OCI-LY1 (cell line): ENCODE data around the gene RASSF6.

Experiments used
- H2AFZ ChIP-seq: fragments of 200-600 bp; sonication (generic), shearing (Covaris generic); 2 replicates; pipeline ENCODE4 v1.6.0; 2014; ENCODE audit warnings: antibody characterized with exemption, mild to moderate bottlenecking, low read length
- H3F3A ChIP-seq: fragments of 200-600 bp; sonication (generic), shearing (Covaris generic); 2 replicates; pipeline ENCODE4 v1.6.0; 2014; ENCODE audit warnings: mild to moderate bottlenecking, antibody characterized with exemption, low read length, moderate library complexity; ENCODE audit not compliant: insufficient read depth
- H3K27ac ChIP-seq: fragments of 200-600 bp; sonication (generic); 2 replicates; pipeline ENCODE4 v1.5.1; 2014; ENCODE audit warnings: low read length, mixed run types, mild to moderate bottlenecking, low read depth; ENCODE audit not compliant: poor library complexity, severe bottlenecking
- H3K27me3 ChIP-seq: fragments of 200-600 bp; sonication (generic); 2 replicates; pipeline ENCODE4 v1.6.0; 2014; ENCODE audit warnings: antibody characterized with exemption, mild to moderate bottlenecking, low read length, moderate library complexity; ENCODE audit not compliant: insufficient read depth
- H3K36me3 ChIP-seq: fragments of 200-600 bp; sonication (generic); 2 replicates; pipeline ENCODE4 v1.6.1; 2014; ENCODE audit warnings: mild to moderate bottlenecking, antibody characterized with exemption, low read length, moderate library complexity, mixed read lengths; ENCODE audit not compliant: insufficient read depth
- H3K4me1 ChIP-seq: fragments of 200-600 bp; sonication (generic); 2 replicates; pipeline ENCODE4 v1.5.1; 2014; ENCODE audit warnings: mild to moderate bottlenecking, low read length, moderate library complexity; ENCODE audit not compliant: insufficient read depth, severe bottlenecking
- H3K4me2 ChIP-seq: fragments of 200-600 bp; sonication (generic), shearing (Covaris generic); 2 replicates; pipeline ENCODE4 v1.6.1; 2014; ENCODE audit warnings: low read length
- H3K4me3 ChIP-seq: fragments of 200-600 bp; sonication (generic); 2 replicates; pipeline ENCODE4 v1.5.1; 2014; ENCODE audit warnings: low read length, low read depth, mild to moderate bottlenecking, mixed read lengths; ENCODE audit not compliant: poor library complexity, severe bottlenecking
- H3K79me2 ChIP-seq: fragments of 200-600 bp; shearing (Covaris generic); 2 replicates; pipeline ENCODE4 v1.6.1; 2016; ENCODE audit warnings: mixed run types, low read length, mixed read lengths; ENCODE audit not compliant: insufficient read depth
- H3K9ac ChIP-seq: fragments of 200-600 bp; sonication (generic), shearing (Covaris generic); 2 replicates; pipeline ENCODE4 v1.6.1; 2014; ENCODE audit warnings: mild to moderate bottlenecking, low read length, mixed read lengths
- H3K9me2 ChIP-seq: fragments of 200-600 bp; sonication (generic), shearing (Covaris generic); 2 replicates; pipeline ENCODE4 v1.6.1; 2014; ENCODE audit warnings: low read depth, mild to moderate bottlenecking, low read length, mixed read lengths
- H3K9me3 ChIP-seq: fragments of 200-600 bp; shearing (Covaris generic); 2 replicates; pipeline ENCODE4 v1.6.1; 2014; ENCODE audit warnings: low read length, mixed read lengths
- H4K20me1 ChIP-seq: fragments of 200-600 bp; sonication (generic), shearing (Covaris generic); 2 replicates; pipeline ENCODE4 v1.6.0; 2016; ENCODE audit warnings: mild to moderate bottlenecking, low read length; ENCODE audit not compliant: insufficient read depth
- EZH2 ChIP-seq: fragments of 200-600 bp; sonication (generic), shearing (Covaris generic); IDR thresholded peaks from 2 replicates; pipeline ENCODE4 v1.8.0; 2017; ENCODE audit warnings: borderline replicate concordance, mixed run types, mild to moderate bottlenecking, antibody characterized with exemption, low read length, moderate library complexity, mixed read lengths
- TF ChIP-seq, protein P1 (sequence below): fragments of 200-600 bp; sonication (generic), shearing (Covaris generic); IDR thresholded peaks from 2 replicates; pipeline ENCODE4 v1.5.1; 2017; ENCODE audit warnings: mild to moderate bottlenecking, antibody characterized with exemption, low read length, moderate library complexity, mixed read lengths

The RASSF6 gene

DNA sequence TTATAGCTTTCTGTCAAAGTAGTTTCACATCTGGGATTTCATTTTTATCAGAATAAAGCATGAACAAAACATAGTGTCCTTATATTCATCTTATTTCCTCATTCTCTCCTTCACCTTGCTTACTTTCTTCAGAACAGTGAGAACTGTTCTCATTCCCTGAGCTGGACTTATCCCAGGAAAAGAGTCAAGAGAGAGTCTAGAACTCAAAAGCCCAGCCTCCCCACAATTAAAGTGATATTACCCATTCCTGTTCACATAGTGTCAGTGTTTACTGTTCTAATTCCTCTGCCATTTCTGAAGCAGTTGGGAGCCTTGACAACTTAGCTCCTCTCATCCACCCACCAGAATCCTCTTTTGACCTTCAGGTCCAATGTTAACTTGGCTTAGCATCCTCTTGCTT lies 42.9 kb downstream of the RASSF6 start:
- H3K9me2 ChIP-seq = no peaks in the 10 kb centered on the region
- H3K79me2 ChIP-seq = no peaks in the 10 kb centered on the region
- no peak overlapping the region for H2AFZ ChIP-seq
- H3K4me1 ChIP-seq = peaks cover 39% of the 10 kb centered on the region
- H3K9me3 ChIP-seq = no peaks in the 10 kb centered on the region
- H3K4me2 ChIP-seq = no peak overlapping the region
- H3K27me3 ChIP-seq = no peaks in the 10 kb centered on the region
- peak overlapping the region; percentile 80 for H3K27ac ChIP-seq
- H3K36me3 ChIP-seq = peaks cover 70% of the 10 kb centered on the region
- no peaks in the 10 kb centered on the region for H4K20me1 ChIP-seq
- no peak overlapping the region for H3K4me3 ChIP-seq
- H3F3A ChIP-seq = peaks cover 19% of the 10 kb centered on the region; the same call in 1 of the 2 replicates
- no peak overlapping the region for H3K9ac ChIP-seq
- TF ChIP-seq, protein P1, sequence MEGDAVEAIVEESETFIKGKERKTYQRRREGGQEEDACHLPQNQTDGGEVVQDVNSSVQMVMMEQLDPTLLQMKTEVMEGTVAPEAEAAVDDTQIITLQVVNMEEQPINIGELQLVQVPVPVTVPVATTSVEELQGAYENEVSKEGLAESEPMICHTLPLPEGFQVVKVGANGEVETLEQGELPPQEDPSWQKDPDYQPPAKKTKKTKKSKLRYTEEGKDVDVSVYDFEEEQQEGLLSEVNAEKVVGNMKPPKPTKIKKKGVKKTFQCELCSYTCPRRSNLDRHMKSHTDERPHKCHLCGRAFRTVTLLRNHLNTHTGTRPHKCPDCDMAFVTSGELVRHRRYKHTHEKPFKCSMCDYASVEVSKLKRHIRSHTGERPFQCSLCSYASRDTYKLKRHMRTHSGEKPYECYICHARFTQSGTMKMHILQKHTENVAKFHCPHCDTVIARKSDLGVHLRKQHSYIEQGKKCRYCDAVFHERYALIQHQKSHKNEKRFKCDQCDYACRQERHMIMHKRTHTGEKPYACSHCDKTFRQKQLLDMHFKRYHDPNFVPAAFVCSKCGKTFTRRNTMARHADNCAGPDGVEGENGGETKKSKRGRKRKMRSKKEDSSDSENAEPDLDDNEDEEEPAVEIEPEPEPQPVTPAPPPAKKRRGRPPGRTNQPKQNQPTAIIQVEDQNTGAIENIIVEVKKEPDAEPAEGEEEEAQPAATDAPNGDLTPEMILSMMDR = no peak
- TF ChIP-seq EZH2 = no peak

- Histone ChIP-seq H3K27me3 (no peaks in the 10 kb centered on the region), H2AFZ (no peak overlapping the region), H3K9me3 (no peaks in the 10 kb centered on the region), H3K36me3 (peaks cover 60% of the 10 kb centered on the region), H3K9me2 (no peaks in the 10 kb centered on the region), H3K4me3 (no peak overlapping the region), H3K4me1 (peaks cover 39% of the 10 kb centered on the region), H3K4me2 (no peak overlapping the region), H3K9ac (no peak overlapping the region), H3F3A (peaks cover 19% of the 10 kb centered on the region; the same call in 1 of the 2 replicates), H4K20me1 (no peaks in the 10 kb centered on the region), H3K79me2 (no peaks in the 10 kb centered on the region), H3K27ac (peak overlapping the region; percentile 80)
- TF ChIP-seq EZH2 = no peak
- TF ChIP-seq, protein P1 = no peak
Measured at GRCh38 chr4:73576381-73576780, 43.9 kb downstream of the RASSF6 start.

DNA sequence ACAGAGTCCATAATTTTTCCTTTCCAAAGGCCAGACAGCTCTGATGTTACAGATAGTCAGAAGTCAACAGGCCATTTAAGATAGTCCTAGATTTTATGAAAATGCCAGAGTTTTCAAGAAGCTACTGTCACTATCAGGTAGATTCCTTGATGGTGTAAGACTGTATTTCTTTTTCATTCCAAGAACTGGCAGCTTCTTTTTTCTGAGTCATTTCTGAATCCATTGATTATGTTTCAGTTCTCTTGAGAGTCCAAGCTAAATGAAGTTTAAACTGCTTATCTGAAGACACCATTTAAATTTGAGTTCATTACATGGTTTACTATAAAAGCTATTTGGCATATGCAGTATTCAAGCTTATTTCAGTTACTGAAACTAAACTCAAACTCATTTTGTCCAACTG lies 44.6 kb downstream of the RASSF6 start:
- Histone ChIP-seq H3K27me3 (no peaks in the 10 kb centered on the region), H3K36me3 (peaks cover 53% of the 10 kb centered on the region), H3K4me2 (no peak overlapping the region), H3K4me1 (peaks cover 36% of the 10 kb centered on the region), H3K4me3 (no peak overlapping the region), H3K27ac (peak overlapping the region; percentile 80), H3F3A (peaks cover 19% of the 10 kb centered on the region; the same call in 1 of the 2 replicates), H3K79me2 (no peaks in the 10 kb centered on the region), H2AFZ (no peak overlapping the region), H3K9me3 (no peaks in the 10 kb centered on the region), H3K9me2 (no peaks in the 10 kb centered on the region), H4K20me1 (no peaks in the 10 kb centered on the region), H3K9ac (no peak overlapping the region)
- TF ChIP-seq, protein P1 = no peak
- TF ChIP-seq EZH2 = no peak
